ENCODE results near the gene C1QTNF9B. TPM values are rescaled to one million over a fixed set of nuclear protein-coding genes. Genes with fewer than 3 reads are reported as not detected.

The C1QTNF9B gene
- total and polyA plus RNA-seq, 2 experiments from 2014 or later: 0.27 to 0.28 TPM

GRCh38 chr13:23889615-23890607, 7.4 kb downstream of the C1QTNF9B start:
- peak overlapping the region; percentile 87 for H2AFZ ChIP-seq
- peaks cover 16% of the 10 kb centered on the region for H3K4me1 Mint-ChIP-seq
- peak overlapping the region; percentile 91 for H3K4me3 ChIP-seq
- H3K9me3 Mint-ChIP-seq: no peaks in the 10 kb centered on the region
- H4K20me1 ChIP-seq (replicated peaks; ENCODE audit: insufficient read depth): no peaks in the 10 kb centered on the region
- peaks cover 2% of the 10 kb centered on the region; the same call in 1 of the 2 replicates for H3K36me3 ChIP-seq (ENCODE audit: insufficient read depth)
- H3K4me2 ChIP-seq: peak overlapping the region; percentile 70
- ATAC-seq: peak; percentile 67
- no peaks in the 10 kb centered on the region for H3K9me2 ChIP-seq (ENCODE audit: insufficient read depth)
- peaks cover 3% of the 10 kb centered on the region; the same call in 1 of the 3 replicates for H3K36me3 Mint-ChIP-seq (ENCODE audit: low read depth)
- H3K27me3 ChIP-seq (ENCODE audit: insufficient read depth): no peaks in the 10 kb centered on the region
- H3K79me2 ChIP-seq (replicated peaks; ENCODE audit: insufficient read depth): 0 out of 2 replicates have a peak, but pooled peaks cover 6% of the 10 kb centered on the region
- peaks cover 3% of the 10 kb centered on the region for H3K27me3 Mint-ChIP-seq (ENCODE audit: insufficient read depth, low read depth, poor library complexity)
- peak overlapping the region; percentile 86 for H3K4me3 Mint-ChIP-seq
- H3K27ac ChIP-seq (ENCODE audit: low read depth): no peak overlapping the region
- no peak for TF ChIP-seq ZNF114 (CRISPR knock-in tag; IDR thresholded peaks at IDR 0.05)
- no peak for TF ChIP-seq JUNB (IDR thresholded peaks at IDR 0.05; ENCODE audit: unreplicated experiment)
- TF ChIP-seq STAT1 (IDR thresholded peaks at IDR 0.05; ENCODE audit: unreplicated experiment): no peak
- peak; percentile 45 to 50 for TF ChIP-seq CTCF (conservative IDR thresholded peaks at IDR 0.05; ENCODE audit: low read depth in 2 of 2)
- TF ChIP-seq, protein P1, sequence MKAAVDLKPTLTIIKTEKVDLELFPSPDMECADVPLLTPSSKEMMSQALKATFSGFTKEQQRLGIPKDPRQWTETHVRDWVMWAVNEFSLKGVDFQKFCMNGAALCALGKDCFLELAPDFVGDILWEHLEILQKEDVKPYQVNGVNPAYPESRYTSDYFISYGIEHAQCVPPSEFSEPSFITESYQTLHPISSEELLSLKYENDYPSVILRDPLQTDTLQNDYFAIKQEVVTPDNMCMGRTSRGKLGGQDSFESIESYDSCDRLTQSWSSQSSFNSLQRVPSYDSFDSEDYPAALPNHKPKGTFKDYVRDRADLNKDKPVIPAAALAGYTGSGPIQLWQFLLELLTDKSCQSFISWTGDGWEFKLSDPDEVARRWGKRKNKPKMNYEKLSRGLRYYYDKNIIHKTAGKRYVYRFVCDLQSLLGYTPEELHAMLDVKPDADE (IDR thresholded peaks at IDR 0.05): no peak
- H3K27ac Mint-ChIP-seq: no peak overlapping the region
- peaks cover 9% of the 10 kb centered on the region for H3K4me1 ChIP-seq (ENCODE audit: insufficient read depth)
- H3F3A ChIP-seq (replicated peaks; ENCODE audit: low read depth): no peaks in the 10 kb centered on the region
- DNase-seq (ENCODE audit: low spot score): peak; percentile 8

GRCh38 chr13:23888658-23889614, 8.4 kb downstream of the C1QTNF9B start, which contains the start of gene MIPEP:
MIPEP (minus strand) TSS chr13:23889400; CDS start chr13:23889320, 80 bp downstream.
- H3K4me3 ChIP-seq: peak within 1 kb of the TSS; percentile 91
- ATAC-seq: peak; percentile 92
- H3K9me3 Mint-ChIP-seq: no peaks in the 10 kb centered on the region
- DNase-seq (ENCODE audit: low spot score): peak; percentile 97
- H3K27me3 Mint-ChIP-seq (ENCODE audit: insufficient read depth, low read depth, poor library complexity): peaks cover 3% of the 10 kb centered on the region
- peak within 1 kb of the TSS; percentile 86 for H3K4me3 Mint-ChIP-seq
- peaks cover 16% of the 10 kb centered on the region for H3K4me1 Mint-ChIP-seq
- H3K27ac Mint-ChIP-seq: no peak within 1 kb of the TSS
- H3K27me3 ChIP-seq (ENCODE audit: insufficient read depth): no peaks in the 10 kb centered on the region
- peak within 1 kb of the TSS; percentile 87 for H2AFZ ChIP-seq
- no peaks in the 10 kb centered on the region for H3F3A ChIP-seq (replicated peaks; ENCODE audit: low read depth)
- H3K36me3 Mint-ChIP-seq (ENCODE audit: low read depth): peaks cover 5% of the 10 kb centered on the region; the same call in 1 of the 3 replicates
- peak within 1 kb of the TSS; percentile 80 for H3K4me2 ChIP-seq
- H3K36me3 ChIP-seq (ENCODE audit: insufficient read depth): peaks cover 5% of the 10 kb centered on the region; the same call in 1 of the 2 replicates
- peak within 1 kb of the TSS; percentile 51; the same call in 1 of the 2 replicates for H3K27ac ChIP-seq (ENCODE audit: low read depth)
- 0 out of 2 replicates have a peak, but pooled peaks cover 6% of the 10 kb centered on the region for H3K79me2 ChIP-seq (replicated peaks; ENCODE audit: insufficient read depth)
- no peaks in the 10 kb centered on the region for H4K20me1 ChIP-seq (replicated peaks; ENCODE audit: insufficient read depth)
- H3K9me2 ChIP-seq (ENCODE audit: insufficient read depth): no peaks in the 10 kb centered on the region
- H3K4me1 ChIP-seq (ENCODE audit: insufficient read depth): peaks cover 9% of the 10 kb centered on the region
- TF ChIP-seq CREB1 (CRISPR knock-in tag; IDR thresholded peaks at IDR 0.05; ENCODE audit: low read depth) (peak; percentile 88), ZNF114 (CRISPR knock-in tag; IDR thresholded peaks at IDR 0.05) (no peak), POLR2AphosphoS5 (IDR thresholded peaks at IDR 0.05; ENCODE audit: low read depth) (peak; percentile 79), JUNB (IDR thresholded peaks at IDR 0.05; ENCODE audit: unreplicated experiment) (no peak)
- TF ChIP-seq, protein P1 (IDR thresholded peaks at IDR 0.05): peak; percentile 79

Measured in GM23338 (cell line).